ENCODE measurements around the gene ZBTB17.

ZBTB17 gene

DNA sequence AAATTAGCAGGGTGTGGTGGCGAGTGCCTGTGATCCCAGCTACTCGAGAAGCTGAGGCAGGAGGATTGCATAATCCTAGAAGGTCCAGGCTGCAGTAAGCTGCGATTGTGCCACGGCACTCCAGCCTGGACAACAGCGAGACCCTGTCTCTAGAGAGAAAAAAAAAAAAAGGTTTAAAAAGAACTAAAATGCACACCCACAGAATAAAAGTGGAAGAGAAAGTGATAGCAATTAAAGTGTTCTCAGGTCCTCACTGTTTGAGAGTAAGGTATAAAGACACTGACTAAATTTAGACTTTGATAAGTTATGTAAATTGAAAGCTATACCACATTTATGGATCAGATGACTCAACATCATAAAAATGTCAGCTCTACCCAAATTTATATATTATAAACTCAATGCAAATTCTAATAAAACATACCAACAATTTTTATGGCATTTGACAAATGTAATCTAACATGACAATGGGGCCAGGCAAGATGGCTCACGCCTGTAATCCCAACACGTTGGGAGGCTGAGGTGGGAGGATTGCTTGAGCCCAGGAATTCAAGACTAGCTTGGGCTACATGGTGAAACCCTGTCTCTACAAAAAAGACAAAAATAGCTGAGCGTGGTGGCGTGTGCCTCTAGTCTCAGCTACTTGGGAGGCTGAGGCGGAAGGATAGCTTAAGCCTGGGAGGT is 11.8 kb downstream of the ZBTB17 start:
- no peak overlapping the region for H3K4me3 ChIP-seq (ENCODE audit: low read length)
- TF ChIP-seq, protein P1, sequence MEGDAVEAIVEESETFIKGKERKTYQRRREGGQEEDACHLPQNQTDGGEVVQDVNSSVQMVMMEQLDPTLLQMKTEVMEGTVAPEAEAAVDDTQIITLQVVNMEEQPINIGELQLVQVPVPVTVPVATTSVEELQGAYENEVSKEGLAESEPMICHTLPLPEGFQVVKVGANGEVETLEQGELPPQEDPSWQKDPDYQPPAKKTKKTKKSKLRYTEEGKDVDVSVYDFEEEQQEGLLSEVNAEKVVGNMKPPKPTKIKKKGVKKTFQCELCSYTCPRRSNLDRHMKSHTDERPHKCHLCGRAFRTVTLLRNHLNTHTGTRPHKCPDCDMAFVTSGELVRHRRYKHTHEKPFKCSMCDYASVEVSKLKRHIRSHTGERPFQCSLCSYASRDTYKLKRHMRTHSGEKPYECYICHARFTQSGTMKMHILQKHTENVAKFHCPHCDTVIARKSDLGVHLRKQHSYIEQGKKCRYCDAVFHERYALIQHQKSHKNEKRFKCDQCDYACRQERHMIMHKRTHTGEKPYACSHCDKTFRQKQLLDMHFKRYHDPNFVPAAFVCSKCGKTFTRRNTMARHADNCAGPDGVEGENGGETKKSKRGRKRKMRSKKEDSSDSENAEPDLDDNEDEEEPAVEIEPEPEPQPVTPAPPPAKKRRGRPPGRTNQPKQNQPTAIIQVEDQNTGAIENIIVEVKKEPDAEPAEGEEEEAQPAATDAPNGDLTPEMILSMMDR (IDR thresholded peaks at IDR 0.05; ENCODE audit: insufficient read depth, low read depth, low read length, missing control alignments) = no peak
- no peak for DNase-seq (ENCODE audit: low read depth)

DNA sequence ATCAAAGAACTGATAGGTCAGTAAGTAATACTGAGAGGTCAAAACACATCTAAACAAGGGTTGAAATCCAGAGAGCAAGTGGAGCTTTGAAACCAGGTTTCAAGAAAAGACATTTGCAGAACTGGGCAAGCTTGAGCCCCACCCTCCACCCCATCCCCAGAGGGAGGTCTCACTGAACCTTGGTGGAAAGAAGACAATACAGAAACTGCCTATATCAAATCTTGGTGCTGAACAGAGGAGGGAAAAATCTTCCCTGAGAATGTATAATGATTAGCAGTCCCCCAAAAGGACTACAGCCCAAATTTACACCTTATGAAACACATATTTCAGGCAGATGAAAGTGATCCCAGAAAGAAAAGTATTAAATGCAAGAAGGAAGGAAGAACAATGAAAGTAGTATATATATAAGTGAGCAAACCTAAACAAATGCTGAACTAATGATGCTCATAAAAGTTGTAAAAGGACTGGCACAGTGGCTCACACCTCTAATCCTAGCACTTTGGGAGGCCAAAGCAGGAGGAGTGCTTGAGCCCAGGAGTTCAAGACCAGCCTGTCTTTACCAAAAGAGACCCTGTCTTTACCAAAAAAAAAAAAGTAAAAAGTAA is 12.4 kb downstream of the ZBTB17 start:
- TF ChIP-seq, protein P1 (IDR thresholded peaks at IDR 0.05; ENCODE audit: insufficient read depth, low read depth, low read length, missing control alignments) = no peak
- no peak overlapping the region for H3K4me3 ChIP-seq (ENCODE audit: low read length)
- no peak for DNase-seq (ENCODE audit: low read depth)

DNA sequence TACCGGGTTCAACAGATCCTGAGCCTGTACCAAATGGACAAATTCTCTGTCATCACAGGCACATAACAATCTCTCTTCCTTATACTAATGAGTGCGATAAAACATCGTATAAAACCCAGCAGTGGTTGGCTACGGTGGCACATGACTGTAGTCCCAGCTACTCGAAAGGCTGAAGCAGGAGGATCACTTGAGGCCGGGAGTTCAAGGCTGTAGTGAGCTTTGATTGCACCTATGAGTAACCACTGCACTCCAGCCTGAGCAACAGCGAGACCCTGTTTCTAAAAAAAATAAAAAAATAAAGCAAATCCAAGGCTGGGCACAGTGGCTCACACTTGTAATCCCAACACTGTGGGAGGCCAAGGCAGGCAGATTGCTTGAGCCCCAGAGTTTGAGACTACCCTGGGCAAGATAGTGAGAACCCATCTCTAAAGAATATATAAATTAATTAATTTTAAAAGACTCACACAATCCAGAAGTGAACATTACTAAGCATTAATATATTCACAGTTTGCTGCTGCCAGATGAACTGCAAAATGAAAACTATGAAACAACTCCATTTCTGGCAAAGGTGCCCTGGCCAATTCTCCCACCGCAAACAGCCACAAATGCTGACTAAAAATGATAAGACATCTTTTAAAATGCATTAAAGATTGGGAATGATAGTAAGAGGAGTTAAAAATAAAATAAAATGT is 13.1 kb downstream of the ZBTB17 start:
- TF ChIP-seq, protein P1 (IDR thresholded peaks at IDR 0.05; ENCODE audit: insufficient read depth, low read depth, low read length, missing control alignments) = no peak
- H3K4me3 ChIP-seq (ENCODE audit: low read length) = no peak overlapping the region
- no peak for DNase-seq (ENCODE audit: low read depth)

DNA sequence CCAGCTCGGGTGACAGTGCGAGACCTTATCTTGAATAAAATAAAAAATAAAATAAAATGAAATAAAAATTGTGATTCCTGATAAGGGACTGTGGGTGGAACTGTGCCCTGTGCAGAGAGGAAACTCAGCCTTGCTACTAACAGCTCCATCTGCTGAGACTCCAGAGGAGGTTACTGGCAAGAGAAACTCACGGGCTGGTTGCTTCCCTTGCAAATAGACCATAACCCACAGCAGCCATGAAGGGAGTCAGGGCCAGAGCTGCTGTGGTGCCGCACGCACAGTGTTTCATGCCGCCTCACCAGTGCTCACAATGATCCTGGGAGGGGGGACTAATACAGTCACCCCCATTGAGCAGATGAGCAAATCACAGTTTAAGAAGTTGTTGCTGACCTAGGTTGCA is 13.7 kb downstream of the ZBTB17 start:
- no peak for DNase-seq (ENCODE audit: low read depth)
- TF ChIP-seq, protein P1 (IDR thresholded peaks at IDR 0.05; ENCODE audit: insufficient read depth, low read depth, low read length, missing control alignments) = no peak
- H3K4me3 ChIP-seq (ENCODE audit: low read length) = no peak overlapping the region

DNA sequence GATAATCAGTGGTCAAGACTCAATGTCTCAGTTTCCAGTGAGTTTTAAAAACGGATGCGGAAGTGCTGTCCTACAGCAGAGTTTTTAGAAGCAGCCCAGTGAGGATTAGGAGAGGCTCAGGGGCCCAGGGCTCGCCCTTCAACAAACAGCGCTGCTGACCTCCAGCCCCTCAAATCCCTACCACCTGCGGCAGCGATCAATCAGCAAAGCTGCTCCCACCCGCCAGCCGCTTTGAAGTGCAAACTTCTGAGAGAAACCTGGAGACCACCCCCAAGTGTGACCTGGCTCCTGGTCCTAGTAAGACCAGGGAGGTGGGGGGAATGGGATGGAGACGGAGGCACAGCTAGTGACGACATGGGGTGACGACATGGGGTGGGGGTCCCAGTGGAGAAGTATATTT is 14.4 kb downstream of the ZBTB17 start:
- DNase-seq (ENCODE audit: low read depth) = no peak
- H3K4me3 ChIP-seq (ENCODE audit: low read length) = no peak overlapping the region
- TF ChIP-seq, protein P1 (IDR thresholded peaks at IDR 0.05; ENCODE audit: insufficient read depth, low read depth, low read length, missing control alignments) = no peak

DNA sequence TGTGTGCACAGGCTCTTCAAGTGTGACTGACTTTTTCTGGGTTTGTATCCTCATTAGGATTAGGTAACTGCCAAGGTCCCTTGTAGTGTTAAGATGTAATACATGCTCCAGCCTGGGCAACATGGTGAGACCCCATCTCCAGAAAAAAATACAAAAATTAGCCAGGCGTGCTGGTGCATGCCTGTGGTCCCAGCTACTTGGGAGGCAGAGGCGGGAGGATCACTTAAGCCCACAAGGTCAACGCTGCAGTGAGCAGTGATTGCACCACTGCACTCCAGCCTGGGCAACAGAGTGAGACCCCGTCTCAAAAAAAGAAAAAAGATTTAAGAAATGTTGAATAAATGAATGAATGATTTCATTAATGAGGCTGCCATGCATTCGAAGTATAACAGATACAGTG is 15.1 kb downstream of the ZBTB17 start:
- DNase-seq (ENCODE audit: low read depth) = no peak
- H3K4me3 ChIP-seq (ENCODE audit: low read length) = no peak overlapping the region
- TF ChIP-seq, protein P1 (IDR thresholded peaks at IDR 0.05; ENCODE audit: insufficient read depth, low read depth, low read length, missing control alignments) = no peak
